ENCODE measurements around the gene RGMA.

RGMA gene

GRCh38 chr15:93091465-93091864, 2.5 kb upstream of the RGMA start:
- no peak for DNase-seq (ENCODE audit: low read depth)

GRCh38 chr15:93089727-93090305, 805 bp upstream of the RGMA start:
- no peak for DNase-seq (ENCODE audit: low read depth)

- no peak for DNase-seq (ENCODE audit: low read depth)
Measured at GRCh38 chr15:93088200-93088980, 621 bp downstream of the RGMA start.

DNA sequence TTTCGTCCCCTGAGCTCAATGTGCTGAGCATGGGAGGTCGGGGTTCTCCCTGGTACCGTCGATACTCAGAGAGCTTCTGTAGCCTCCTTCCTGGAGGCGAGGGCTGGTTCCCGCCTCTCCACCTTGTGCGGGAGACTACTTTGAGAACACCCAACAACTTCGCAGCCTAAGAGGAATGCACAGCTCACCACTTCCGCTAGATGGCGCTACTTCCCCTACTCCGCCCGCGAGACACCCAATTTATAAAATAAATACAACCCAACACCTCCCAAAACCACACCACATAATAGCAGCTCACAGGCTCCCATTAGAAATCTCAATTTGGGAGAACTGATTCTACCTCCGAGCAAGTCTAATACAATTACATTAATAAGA, 1.2 kb downstream of the RGMA start:
- peak; percentile 39 for DNase-seq (ENCODE audit: low read depth)

DNA sequence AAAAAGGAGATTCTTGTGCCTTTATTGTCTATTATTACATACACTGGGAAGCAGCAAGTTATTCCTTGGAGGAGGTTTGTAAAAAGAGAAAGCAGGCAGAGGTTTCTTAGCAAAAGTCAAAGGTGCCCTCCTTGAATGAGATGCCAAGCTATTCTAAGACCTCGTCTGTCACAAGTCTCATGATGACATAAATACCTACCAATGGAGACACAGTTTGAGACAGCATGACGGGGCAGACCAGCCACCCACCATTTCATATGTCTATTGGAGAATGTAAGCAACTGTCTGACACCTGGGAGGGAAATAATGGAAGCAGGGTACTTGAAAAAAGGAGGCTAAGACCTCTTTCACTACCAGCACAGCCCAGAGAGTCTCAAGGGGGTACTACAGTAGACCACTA, 2.2 kb downstream of the RGMA start:
- no peak for DNase-seq (ENCODE audit: low read depth)

GRCh38 chr15:93085692-93086091, 3.3 kb downstream of the RGMA start:
- DNase-seq (ENCODE audit: low read depth): no peak

DNA sequence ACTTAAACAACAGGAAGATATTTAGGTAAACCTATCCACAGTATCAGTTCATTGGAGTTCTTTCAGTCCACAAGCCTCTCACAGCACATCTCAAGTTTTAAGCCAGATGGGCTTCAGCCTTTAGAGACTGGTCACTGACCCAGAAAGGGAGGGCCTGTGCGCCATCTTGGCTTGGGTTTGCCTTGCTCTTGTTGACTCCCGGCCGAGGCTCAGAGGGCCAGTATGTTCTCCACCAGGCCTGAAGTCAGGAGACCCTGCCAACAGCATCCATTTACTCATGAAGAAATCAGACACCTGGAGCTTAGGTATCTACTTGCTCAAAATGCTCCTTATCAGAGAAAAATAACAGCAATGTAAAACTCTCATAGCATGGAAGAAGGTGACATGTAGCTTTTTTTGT, 6.2 kb downstream of the RGMA start:
- DNase-seq (ENCODE audit: low read depth): no peak

DNA sequence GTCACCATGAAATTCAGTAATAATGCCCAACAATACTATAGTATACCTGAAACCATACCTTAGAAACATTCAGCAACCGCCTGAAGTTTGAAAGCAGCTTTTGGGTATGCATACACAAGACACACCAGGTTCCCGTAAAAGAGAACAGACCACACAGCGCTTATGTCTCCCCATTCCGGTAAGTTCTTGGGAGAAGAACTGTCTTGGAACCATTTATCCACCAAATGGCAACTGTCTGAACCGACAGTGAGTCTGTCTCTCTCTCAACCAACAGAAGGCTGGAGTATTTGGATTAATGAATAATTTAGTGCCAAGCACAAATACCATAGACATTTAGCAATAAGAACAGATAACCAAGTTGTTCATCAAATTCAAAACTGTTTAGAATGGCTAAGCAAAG, 7.6 kb downstream of the RGMA start:
- DNase-seq (ENCODE audit: low read depth): no peak

DNA sequence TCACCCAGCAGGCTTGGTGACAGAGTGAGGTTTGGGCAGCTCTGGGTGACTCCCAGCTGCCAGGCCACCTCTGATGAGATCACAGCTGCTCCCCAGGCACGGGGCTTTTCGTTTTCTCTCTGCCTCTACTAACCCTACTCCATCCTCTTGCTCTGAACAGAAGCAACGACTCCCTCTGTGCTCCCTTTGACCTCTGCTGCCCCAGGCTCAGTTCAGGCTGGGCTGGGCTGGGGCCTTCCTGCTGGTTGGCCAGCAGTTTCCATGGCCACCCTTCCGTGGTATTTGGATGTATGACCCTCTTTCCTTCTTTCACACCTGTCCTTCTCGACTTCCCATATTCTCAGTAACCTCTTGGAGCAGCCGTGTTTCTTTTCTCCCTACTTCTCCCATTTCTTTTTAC, 8.6 kb downstream of the RGMA start:
- no peak for DNase-seq (ENCODE audit: low read depth)

DNA sequence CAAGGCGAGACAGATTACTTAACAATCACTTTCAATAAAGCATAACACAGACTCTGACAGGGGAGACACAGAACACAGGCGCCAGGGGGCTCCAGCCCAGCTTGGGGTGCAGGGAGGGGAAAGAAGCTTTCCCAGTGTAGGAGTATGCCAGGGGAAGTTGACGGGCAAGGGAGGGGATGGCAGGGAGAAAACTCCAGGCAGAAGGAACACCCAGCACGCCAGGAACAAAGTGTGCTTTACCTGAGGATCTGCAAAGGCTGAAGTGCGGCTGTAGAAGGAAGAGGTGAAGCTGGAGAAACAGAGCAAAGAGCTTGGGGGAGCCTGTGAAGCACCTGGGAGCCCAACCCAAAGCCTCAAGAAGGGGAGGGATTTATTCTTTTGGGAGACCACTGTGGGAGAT, 12.1 kb downstream of the RGMA start:
- no peak for DNase-seq (ENCODE audit: low read depth)

GRCh38 chr15:93076217-93076616, 12.8 kb downstream of the RGMA start:
- no peak for DNase-seq (ENCODE audit: low read depth)

DNA sequence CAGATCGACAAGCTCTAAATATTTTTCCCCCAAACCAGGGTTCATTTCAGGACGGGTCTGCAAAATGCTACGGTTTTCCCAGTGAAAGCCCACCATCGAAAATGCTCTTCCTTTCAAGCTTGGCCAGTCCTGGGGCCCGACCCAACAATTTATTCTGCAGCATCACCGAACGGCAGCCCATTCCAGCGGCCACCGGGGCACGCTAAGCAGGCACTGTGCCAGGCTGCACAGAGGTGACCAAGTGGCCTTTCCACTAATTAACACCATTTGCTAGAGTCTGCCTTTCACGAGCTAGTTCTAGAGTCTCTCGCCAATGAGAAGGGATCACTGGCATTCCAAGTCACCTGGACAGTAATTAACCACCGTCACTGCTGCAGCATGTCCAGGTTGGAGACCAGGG, 14.4 kb downstream of the RGMA start:
- DNase-seq (ENCODE audit: low read depth): no peak

- DNase-seq (ENCODE audit: low read depth): no peak
Measured at GRCh38 chr15:93073465-93073952, 15.5 kb downstream of the RGMA start.

GRCh38 chr15:93072411-93073394, 16.3 kb downstream of the RGMA start:
- DNase-seq (ENCODE audit: low read depth): no peak

DNA sequence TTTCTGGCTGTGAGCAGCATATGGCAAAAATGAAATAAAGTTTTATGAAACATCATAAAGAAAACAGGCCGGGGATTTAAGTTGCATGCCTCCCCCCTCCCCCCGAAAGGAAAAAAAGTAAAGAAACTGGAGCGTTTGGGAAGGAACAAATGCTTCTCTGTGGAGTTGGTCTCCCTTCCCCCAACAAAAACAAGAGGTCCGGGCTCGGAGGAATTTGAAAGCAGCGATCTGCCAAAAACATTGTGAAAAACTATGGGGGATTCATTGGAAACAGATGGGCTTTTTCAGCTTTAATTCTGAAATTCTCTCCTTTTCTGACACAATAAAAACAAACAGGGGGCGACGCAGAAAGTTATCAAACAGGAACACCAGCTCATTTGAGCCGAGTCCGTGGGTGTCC, 17.0 kb downstream of the RGMA start:
- DNase-seq (ENCODE audit: low read depth): no peak

- DNase-seq (ENCODE audit: low read depth): no peak
Measured at GRCh38 chr15:93071469-93071936, 17.5 kb downstream of the RGMA start.

DNA sequence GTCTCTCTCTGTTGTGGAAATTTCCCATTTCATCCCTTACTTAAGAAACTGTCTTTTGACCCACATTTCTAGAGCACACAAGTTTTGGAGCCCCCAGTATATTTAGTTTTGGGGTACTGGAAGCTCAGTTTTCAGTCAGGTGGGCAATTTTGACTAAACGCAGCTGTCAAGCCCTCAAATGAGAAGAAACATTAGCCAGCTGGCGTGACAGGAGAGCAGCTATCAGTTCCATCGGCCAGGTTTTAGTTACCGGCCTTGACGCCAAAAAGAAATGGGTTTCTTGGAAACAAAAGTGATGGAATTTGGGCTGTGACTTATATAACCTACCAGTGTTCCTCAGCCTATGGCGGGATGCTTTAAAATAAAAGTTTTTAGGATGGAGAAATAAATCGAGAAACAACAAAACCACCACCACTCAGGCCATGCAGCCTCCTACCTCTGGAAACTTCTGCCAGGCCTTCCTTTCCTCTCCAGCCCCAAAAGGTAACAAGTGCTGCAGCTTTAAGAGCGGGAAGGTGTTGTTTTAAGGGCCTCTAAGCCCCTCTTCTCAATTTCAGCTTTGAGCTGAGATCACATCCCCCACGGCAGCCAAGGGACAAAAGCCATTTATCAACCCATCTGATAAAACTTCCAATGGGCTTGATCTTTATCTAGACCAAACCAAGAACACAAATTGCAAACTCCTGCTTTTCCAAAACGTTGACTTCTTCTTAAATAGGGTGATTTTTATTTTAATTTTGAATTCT, 18.3 kb downstream of the RGMA start:
- no peak for DNase-seq (ENCODE audit: low read depth)

- DNase-seq (ENCODE audit: low read depth): no peak
Measured at GRCh38 chr15:93070132-93070531, 18.9 kb downstream of the RGMA start.

DNA sequence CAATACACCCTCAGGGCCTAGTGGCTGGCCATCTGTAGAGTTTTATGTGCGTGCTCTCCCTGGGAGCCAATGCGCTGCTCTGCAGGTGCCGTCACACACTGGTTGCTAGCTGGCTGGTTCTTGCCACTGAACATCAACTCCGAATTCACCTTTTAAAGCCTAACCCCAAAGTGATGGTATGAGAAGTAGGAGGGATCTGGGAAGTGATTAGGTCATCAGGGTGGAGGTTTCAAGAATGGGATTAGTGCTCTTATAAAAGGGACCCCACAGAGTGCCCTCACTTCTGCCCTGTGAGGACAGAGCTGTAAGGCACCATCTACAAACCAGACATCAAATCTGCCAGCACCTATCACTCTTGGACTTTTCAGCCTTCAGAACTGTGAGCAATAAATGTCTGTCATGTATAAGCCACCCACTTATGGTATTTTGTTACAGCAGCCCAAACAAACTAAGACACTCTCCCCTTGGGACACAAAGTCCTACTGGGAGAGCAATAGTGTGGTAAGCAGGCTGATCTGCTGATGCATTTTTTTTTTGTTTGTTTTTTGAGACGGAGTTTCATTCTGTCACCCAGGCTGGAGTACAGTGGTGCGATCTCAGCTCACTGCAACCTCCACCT, 20.3 kb downstream of the RGMA start:
- DNase-seq (ENCODE audit: low read depth): no peak

- DNase-seq (ENCODE audit: low read depth): no peak
Measured at GRCh38 chr15:93067649-93068085, 21.3 kb downstream of the RGMA start.
